Activated CD4-positive, alpha-beta T cell treated with anti-CD3 and anti-CD28 coated beads, Interleukin-2, amount 10 ng/mL, durations not matched to agents 24 days and 14 days (primary cell): Measurements from ENCODE around the gene RNF123. TPM values are rescaled to one million over a fixed set of nuclear protein-coding genes. Genes with fewer than 3 reads are reported as not detected.
"Not testable (repeated sequence)": the region's sequence is repeated elsewhere in the genome, so short reads cannot be mapped to it uniquely, and the experiment has no call there.

Source experiments
- DNase-seq: peaks from one replicate; pipeline ENCODE4 v3.0.0; 2022
- H3K27ac Mint-ChIP-seq: one replicate; pipeline ENCODE4 v1.8.0; 2022; ENCODE audit warnings: mild to moderate bottlenecking, mixed read lengths
- H3K27me3 Mint-ChIP-seq: one replicate; pipeline ENCODE4 v1.8.0; 2022; ENCODE audit warnings: mixed read lengths
- H3K36me3 Mint-ChIP-seq: one replicate; pipeline ENCODE4 v1.8.0; 2022; ENCODE audit warnings: low read depth, mild to moderate bottlenecking, mixed read lengths
- H3K4me1 Mint-ChIP-seq: one replicate; pipeline ENCODE4 v1.8.0; 2021; ENCODE audit warnings: mixed read lengths
- H3K4me3 Mint-ChIP-seq: one replicate; pipeline ENCODE4 v1.8.0; 2022; ENCODE audit warnings: mild to moderate bottlenecking, moderate library complexity, mixed read lengths
- H3K9me3 Mint-ChIP-seq: one replicate; pipeline ENCODE4 v1.8.0; 2021; ENCODE audit warnings: mixed read lengths
- intact Hi-C: fragments of 100-400 bp; cut with micrococcal nuclease; formaldehyde crosslinking; loops from one replicate; pipeline ENCODE4 v1.15.1; 2023
- total RNA-seq: library from RNA; stranded (reverse); gene quantifications from 2 replicates; pipeline ENCODE4 v1.2.3, GENCODE V29; 2022

The RNF123 gene
- total RNA-seq, 1 donor from 2014 or later, result 42.0 TPM

DNA sequence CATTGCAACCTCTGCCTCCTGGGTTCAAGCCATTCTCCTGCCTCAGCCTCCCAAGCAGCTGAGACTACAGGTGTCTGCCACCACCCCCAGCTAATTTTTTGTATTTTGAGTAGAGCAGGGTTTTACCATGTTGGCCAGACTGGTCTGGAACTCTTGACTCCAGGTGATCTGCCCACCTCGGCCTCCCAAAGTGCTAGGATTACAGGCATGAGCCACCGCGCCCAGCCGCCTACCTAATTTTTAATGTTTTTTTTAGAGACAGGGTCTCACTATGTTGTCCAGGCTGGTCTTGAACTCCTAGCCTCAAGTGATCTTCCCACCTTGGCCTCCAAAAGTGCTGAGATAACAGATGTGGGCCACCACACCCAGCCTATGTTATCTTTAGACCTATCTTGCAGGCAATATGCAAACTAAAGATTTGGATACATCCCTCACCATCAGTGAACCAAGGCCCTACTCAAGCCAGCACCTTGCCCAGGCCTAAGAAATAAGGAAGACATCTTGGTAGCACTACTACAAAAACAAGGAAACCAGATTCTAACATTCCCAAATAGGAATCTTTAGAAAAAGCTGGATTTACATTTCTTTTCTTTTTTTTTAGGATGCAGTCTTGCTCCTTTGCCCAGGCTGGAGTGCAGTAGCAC is 40.7 kb downstream of the RNF123 start:
- Mint-ChIP-seq H3K4me1 (no peaks in the 10 kb centered on the region), H3K27me3 (no peaks in the 10 kb centered on the region), H3K4me3 (no peak overlapping the region), H3K27ac (no peak overlapping the region), H3K36me3 (peaks cover 19% of the 10 kb centered on the region), H3K9me3 (no peaks in the 10 kb centered on the region)
- intact Hi-C loops, result no loop called here
- no peak for DNase-seq

DNA sequence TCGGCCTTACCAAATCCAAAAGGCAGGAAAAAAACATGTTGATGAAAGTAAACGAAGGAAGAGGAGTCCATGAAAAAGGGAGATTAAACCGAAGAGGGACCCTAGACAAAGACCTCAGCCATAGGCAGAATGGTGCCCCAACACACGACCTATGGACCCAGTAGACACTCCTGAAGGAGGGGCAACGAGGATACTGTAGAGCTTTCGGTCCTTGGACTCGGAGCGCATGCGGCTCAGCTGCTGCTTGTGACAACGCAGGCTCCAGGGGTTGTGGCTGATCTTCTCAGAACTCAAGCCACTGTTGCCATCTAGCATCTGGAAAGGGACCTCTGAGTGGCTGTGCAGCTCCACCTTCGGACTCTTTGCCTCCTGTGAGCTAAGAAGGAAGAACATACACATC is 43.2 kb downstream of the RNF123 start:
- Mint-ChIP-seq H3K4me1 (peaks cover 2% of the 10 kb centered on the region), H3K36me3 (peaks cover 30% of the 10 kb centered on the region), H3K27me3 (no peaks in the 10 kb centered on the region), H3K9me3 (no peaks in the 10 kb centered on the region), H3K4me3 (no peak overlapping the region), H3K27ac (no peak overlapping the region)
- intact Hi-C loops, result no loop called here
- no peak for DNase-seq

DNA sequence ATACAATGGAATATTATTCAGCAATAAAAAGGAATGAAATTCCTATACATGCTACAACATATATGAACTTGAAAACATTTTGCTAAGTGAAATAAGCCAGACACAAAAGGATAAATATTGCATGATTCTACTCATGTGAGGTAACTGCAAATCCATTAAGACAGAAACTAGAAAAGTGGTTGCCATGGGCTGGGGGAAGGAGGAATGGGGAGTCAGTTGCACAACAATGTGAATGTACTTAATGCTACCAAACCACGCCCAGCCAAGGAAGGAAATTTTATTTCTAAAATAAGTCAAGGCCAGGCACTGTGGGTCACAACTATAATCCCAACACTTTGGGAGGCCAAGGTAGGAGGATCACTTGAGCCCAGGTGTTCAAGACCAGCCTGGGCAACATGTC is 44.2 kb downstream of the RNF123 start:
- Mint-ChIP-seq H3K4me3 (no peak overlapping the region), H3K9me3 (no peaks in the 10 kb centered on the region), H3K27ac (no peak overlapping the region), H3K4me1 (peaks cover 3% of the 10 kb centered on the region), H3K36me3 (peaks cover 37% of the 10 kb centered on the region), H3K27me3 (no peaks in the 10 kb centered on the region)
- intact Hi-C loops, result no loop called here
- DNase-seq, result no peak

DNA sequence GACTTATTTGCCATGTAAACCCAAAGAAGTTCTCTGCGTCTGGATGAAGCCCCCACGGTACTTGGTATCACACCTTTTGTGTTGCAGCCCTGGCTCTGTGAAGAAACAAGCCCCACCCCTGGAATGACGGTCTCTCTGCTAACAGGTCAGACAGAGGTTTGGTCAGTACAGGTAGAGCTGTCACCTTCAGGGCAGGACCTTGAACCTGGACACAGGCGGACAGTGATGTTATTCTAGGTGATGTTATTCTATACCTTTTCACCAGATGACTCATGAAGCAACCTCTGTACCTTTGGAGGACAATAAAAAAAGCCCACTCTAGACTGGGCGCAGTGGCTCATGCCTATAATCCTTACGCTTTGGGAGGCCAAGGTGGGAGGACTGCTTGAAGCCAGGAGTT is 45.4 kb downstream of the RNF123 start:
- peaks cover 6% of the 10 kb centered on the region for H3K4me1 Mint-ChIP-seq
- no peak overlapping the region for H3K4me3 Mint-ChIP-seq
- intact Hi-C loops, result no loop called here
- no peak overlapping the region for H3K27ac Mint-ChIP-seq
- H3K27me3 Mint-ChIP-seq, result no peaks in the 10 kb centered on the region
- H3K36me3 Mint-ChIP-seq, result peaks cover 41% of the 10 kb centered on the region
- DNase-seq, result no peak
- no peaks in the 10 kb centered on the region for H3K9me3 Mint-ChIP-seq

DNA sequence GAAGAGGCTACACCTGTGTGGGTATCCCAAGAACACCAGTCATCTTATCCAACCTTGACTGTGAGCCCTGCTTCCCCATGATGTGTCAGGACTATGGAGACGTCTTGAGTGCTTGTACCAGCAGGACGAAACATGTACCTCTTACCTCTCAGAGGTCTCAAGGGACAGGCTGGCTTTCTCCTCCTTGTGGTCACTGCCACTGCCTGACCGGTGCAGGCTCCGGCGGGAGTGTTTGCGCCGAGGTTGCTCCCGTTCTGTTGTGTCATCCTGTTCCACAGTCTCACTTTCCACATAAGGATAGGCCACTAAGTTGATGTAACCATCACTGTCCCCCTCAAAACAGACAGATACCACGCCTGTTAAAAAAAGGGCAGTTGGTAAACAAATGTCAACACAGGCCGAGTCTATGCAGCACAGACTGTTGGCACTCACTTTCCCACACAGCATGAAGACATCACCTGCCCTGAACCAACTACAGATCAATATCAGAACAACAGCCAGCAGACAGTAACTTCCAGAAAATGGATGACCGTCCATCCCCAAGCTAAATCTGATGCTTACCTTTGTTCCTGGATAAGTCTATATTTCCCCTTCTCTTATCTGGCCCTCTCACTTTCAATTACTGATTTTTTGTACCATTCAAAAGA is 48.8 kb downstream of the RNF123 start:
- H3K27me3 Mint-ChIP-seq, result no peaks in the 10 kb centered on the region
- peak overlapping the region; percentile 28 for H3K27ac Mint-ChIP-seq
- no peaks in the 10 kb centered on the region for H3K9me3 Mint-ChIP-seq
- DNase-seq, result no peak
- H3K4me1 Mint-ChIP-seq, result peaks cover 6% of the 10 kb centered on the region
- intact Hi-C loops, result no loop called here
- H3K36me3 Mint-ChIP-seq, result peaks cover 31% of the 10 kb centered on the region
- H3K4me3 Mint-ChIP-seq, result no peak overlapping the region

DNA sequence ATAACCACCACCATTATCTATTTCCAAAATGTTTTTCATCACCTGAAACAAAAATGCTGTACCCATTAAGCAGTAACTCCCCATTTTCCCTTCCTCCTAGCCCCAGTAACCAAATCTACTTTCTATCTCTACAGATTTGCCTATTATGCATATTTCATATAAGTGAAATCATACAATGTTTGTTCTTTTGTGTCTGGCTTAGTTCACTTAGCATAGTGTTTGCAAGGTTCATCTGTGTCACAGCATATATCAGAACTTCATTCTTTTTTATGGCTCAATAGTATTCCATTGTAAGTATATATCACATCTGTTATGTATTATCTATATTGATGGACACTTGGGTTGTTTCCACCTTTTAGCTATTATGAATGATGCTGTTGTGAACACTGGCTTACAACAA is 51.1 kb downstream of the RNF123 start:
- H3K27ac Mint-ChIP-seq, result no peak overlapping the region
- H3K36me3 Mint-ChIP-seq, result peaks cover 33% of the 10 kb centered on the region
- H3K4me1 Mint-ChIP-seq, result peaks cover 6% of the 10 kb centered on the region
- H3K27me3 Mint-ChIP-seq, result no peaks in the 10 kb centered on the region
- no peak for DNase-seq
- H3K9me3 Mint-ChIP-seq, result no peaks in the 10 kb centered on the region
- intact Hi-C loops, result no loop called here
- no peak overlapping the region for H3K4me3 Mint-ChIP-seq

DNA sequence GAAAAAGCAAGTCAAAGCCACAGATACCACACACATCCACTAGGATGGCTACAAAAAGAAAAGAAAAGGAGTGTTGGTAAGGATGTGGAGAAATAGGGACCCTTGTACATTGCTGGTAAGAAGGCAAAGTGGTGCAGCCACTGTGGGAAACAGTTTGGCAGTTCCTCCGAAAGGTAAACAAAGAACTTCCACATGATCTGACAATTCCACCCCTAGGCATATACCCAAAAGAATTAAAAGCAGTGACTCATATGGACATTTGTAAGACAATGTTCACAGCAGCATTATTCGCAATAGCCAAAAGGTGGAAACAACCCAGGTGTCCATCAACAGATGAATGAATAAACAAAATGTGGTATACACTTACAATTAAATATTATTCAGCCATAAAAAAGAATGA is 56.6 kb downstream of the RNF123 start:
- intact Hi-C loops, result no loop called here
- Mint-ChIP-seq H3K4me3 (no peak overlapping the region), H3K9me3 (no peaks in the 10 kb centered on the region), H3K27me3 (no peaks in the 10 kb centered on the region), H3K27ac (no peak overlapping the region), H3K36me3 (peaks cover 26% of the 10 kb centered on the region), H3K4me1 (peaks cover 1% of the 10 kb centered on the region)
- DNase-seq, result no peak

DNA sequence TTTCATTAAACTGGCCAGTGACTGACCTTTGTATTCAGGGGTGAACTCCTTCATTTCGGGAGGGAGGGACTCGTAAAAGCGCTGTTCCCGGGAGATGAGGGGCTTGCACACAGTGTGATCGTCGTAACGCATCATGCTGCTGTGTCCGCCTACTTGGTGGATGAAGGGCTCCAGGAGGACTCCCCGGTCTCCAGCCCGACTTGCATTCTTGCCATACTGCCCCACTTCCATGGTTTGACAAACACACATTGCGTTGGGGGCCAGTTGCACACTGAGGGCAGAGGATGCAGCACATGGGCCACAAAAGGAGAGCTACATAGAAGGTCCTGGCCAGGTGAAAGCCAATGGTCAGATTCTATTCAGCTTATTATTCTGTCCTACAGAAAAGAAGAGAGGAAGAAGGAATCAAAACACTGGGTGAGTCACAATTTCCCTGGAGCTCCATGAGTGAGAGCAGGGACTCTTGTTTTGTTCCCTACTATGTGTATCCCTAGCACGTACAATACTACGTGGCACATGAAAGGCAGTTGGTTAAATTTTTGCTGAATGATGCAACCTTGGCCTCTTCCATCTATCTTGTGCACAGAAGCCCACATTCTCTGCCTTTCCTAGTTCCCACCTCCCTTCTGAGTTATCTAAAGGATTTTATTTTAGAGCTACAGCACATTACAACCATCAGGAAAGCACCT is 58.6 kb downstream of the RNF123 start:
- intact Hi-C loops, result no loop called here
- H3K4me3 Mint-ChIP-seq, result no peak overlapping the region
- no peaks in the 10 kb centered on the region for H3K27me3 Mint-ChIP-seq
- H3K9me3 Mint-ChIP-seq, result no peaks in the 10 kb centered on the region
- H3K4me1 Mint-ChIP-seq, result peaks cover 2% of the 10 kb centered on the region
- H3K36me3 Mint-ChIP-seq, result peaks cover 27% of the 10 kb centered on the region
- no peak overlapping the region for H3K27ac Mint-ChIP-seq
- no peak for DNase-seq

DNA sequence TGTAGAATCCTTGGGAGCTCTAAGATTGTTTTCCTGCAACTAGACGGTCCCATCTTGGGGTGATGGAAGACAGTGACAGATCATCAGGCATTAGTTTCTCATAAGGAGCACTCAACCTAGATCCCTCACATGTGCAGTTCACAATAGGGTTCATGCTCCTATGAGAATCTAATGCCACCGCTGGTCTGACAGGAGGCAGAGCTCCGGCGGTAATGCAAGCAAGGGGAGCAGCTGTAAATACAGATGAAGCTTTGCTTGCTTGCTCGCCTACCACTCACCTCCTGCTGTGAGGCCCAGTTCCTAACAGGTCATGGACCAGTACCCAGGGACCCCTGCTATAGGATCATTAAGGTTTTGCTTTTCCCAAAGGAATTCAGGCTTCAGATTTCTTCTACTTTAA is 59.5 kb downstream of the RNF123 start:
- H3K27me3 Mint-ChIP-seq, DNase-seq, intact Hi-C loops, H3K9me3 Mint-ChIP-seq, H3K27ac Mint-ChIP-seq, H3K4me3 Mint-ChIP-seq, H3K4me1 Mint-ChIP-seq: not testable (repeated sequence)
- H3K36me3 Mint-ChIP-seq, result peaks cover 27% of the 10 kb centered on the region

DNA sequence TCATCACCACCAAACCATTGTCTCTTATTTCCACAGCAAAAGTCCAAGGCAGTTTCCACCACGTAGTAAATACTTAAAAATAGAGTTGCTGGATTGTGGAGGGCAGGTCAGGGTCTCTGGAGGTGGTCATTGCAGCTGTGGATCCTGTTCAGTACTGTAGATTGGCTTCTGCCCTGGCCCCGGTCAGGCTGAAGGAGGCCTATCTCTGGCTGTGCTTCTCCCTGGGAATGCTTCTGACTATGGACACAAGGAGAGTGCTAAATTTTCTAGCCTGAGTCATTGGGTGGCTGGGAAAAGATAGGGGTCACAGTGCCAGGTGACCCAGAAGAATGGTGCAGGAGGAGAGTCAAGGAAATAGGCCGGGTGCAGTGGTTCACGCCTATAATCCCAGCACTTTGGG is 60.7 kb downstream of the RNF123 start:
- no peak for DNase-seq
- peaks cover 27% of the 10 kb centered on the region for H3K36me3 Mint-ChIP-seq
- H3K27ac Mint-ChIP-seq, result no peak overlapping the region
- H3K27me3 Mint-ChIP-seq, result no peaks in the 10 kb centered on the region
- peaks cover 7% of the 10 kb centered on the region for H3K4me1 Mint-ChIP-seq
- intact Hi-C loops, result no loop called here
- H3K9me3 Mint-ChIP-seq, result no peaks in the 10 kb centered on the region
- no peak overlapping the region for H3K4me3 Mint-ChIP-seq

DNA sequence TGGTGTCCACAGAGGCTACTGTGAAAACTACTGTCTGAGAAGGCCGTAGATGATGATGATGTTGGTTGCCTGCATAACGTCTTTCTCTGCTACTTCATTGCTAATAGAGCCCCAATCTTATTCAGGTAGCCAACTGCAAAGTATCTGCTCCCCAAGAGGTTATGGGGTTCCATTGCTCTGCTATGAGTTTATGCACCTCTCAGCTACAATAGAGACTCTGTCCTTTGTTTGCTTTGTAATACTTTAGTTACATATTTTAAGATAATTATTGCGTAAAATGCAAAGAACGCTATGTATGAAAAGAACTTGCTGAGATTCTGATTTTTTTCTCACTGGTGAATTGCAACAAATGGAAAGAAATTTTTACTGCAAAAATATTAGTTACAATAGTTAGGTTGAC is 62.1 kb downstream of the RNF123 start:
- intact Hi-C loops, result no loop called here
- no peaks in the 10 kb centered on the region for H3K9me3 Mint-ChIP-seq
- no peak for DNase-seq
- H3K36me3 Mint-ChIP-seq, result peaks cover 22% of the 10 kb centered on the region
- H3K27ac Mint-ChIP-seq, result no peak overlapping the region
- no peak overlapping the region for H3K4me3 Mint-ChIP-seq
- H3K27me3 Mint-ChIP-seq, result no peaks in the 10 kb centered on the region
- peaks cover 7% of the 10 kb centered on the region for H3K4me1 Mint-ChIP-seq

DNA sequence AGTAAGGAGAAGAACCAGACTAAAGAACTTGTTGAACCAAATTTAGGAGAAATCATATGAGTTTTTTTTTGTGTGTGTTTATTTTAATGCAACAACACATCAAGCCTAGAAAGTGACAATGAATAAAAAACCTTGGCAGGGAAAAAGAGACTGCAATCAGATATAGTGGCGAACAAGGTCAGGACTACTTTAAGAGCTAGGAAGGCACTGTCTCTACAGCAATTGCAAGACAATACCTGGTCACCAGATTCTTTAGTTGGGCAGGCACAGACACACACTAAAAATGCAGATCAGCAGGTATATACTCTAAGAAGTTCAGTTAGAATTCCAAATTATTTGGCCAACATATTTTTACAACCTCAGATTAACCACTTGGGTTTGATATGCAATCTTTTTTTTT is 65.2 kb downstream of the RNF123 start:
- H3K36me3 Mint-ChIP-seq, result peaks cover 9% of the 10 kb centered on the region

DNA sequence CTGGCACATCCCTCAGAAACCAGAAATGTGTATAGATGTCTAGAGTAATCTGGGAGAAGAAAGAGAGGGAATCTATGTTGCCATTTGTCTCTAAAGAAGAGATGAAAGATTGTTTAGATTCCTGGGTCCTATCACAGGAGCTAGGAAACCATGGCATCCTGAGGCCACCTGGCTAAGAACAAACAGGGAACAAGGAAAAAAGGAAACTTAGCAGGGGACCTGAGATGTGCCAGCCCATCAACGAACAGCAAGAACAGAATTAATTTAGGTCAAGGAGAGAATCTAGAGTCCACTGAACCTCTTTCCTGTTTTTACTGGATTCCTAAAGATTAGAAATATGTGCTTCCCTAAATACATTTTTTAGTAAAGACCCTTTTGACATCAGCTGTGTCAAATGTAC is 66.7 kb downstream of the RNF123 start:
- intact Hi-C loops, result no loop called here
- peaks cover 5% of the 10 kb centered on the region for H3K36me3 Mint-ChIP-seq
- no peak overlapping the region for H3K4me3 Mint-ChIP-seq
- H3K9me3 Mint-ChIP-seq, result no peaks in the 10 kb centered on the region
- no peak for DNase-seq
- H3K27ac Mint-ChIP-seq, result no peak overlapping the region
- H3K4me1 Mint-ChIP-seq, result peaks cover 5% of the 10 kb centered on the region
- no peaks in the 10 kb centered on the region for H3K27me3 Mint-ChIP-seq

More for the DNA sequence above, 65.2 kb downstream of the RNF123 start:
- intact Hi-C loops, result no loop called here
- no peaks in the 10 kb centered on the region for H3K9me3 Mint-ChIP-seq
- no peaks in the 10 kb centered on the region for H3K27me3 Mint-ChIP-seq
- peaks cover 5% of the 10 kb centered on the region for H3K4me1 Mint-ChIP-seq
- no peak overlapping the region for H3K4me3 Mint-ChIP-seq
- H3K27ac Mint-ChIP-seq, result no peak overlapping the region
- no peak for DNase-seq

DNA sequence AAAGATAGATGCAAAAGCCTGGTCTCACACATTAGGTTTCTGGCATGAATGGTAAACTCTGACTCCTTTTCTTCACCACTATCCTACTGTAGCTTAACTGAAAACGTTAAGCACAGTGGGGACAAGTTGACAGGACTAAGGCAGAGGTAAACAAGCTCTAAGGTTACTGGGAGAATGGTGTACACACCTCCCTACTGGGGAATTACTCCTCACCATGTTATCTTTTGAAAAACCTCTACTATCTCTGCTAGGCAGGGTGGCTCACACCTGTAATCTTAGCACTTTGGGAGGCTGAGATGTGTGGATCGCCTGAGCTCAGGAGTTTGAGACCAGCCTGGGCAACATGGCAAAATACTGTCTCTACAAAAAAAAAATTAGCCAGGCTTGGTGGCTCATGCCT is 67.8 kb downstream of the RNF123 start:
- Mint-ChIP-seq H3K27me3 (no peaks in the 10 kb centered on the region), H3K4me3 (no peak overlapping the region), H3K4me1 (peaks cover 5% of the 10 kb centered on the region), H3K9me3 (no peaks in the 10 kb centered on the region), H3K36me3 (peaks cover 5% of the 10 kb centered on the region), H3K27ac (no peak overlapping the region)
- intact Hi-C loops, result no loop called here
- no peak for DNase-seq
